HG03558 (cell line): ENCODE measurements around the gene WRAP73.

ENCODE experiments used
- ATAC-seq: cut with Tn5 transposase; IDR thresholded peaks from one replicate; pipeline ENCODE4 v1.9.1; 2021; ENCODE audit warnings: moderate number of reproducible peaks; ENCODE audit not compliant: unreplicated experiment; ENCODE audit errors: extremely low read depth

WRAP73 gene

GRCh38 chr1:3683197-3683596 lies 33.3 kb upstream of the WRAP73 start:
- ATAC-seq, result no peak

- ATAC-seq, result no peak
Observed at GRCh38 chr1:3681898-3682806, 32.2 kb upstream of the WRAP73 start.

- no peak for ATAC-seq
Observed at GRCh38 chr1:3681231-3681897, 31.5 kb upstream of the WRAP73 start.

- ATAC-seq, result no peak
Observed at GRCh38 chr1:3680488-3681230, 30.8 kb upstream of the WRAP73 start.

- no peak for ATAC-seq
Observed at GRCh38 chr1:3679799-3680453, 30.0 kb upstream of the WRAP73 start.

- no peak for ATAC-seq
Observed at GRCh38 chr1:3679098-3679555, 29.2 kb upstream of the WRAP73 start.

GRCh38 chr1:3678361-3679097 lies 28.6 kb upstream of the WRAP73 start:
- no peak for ATAC-seq

- ATAC-seq, result no peak
Observed at GRCh38 chr1:3677484-3677883, 27.6 kb upstream of the WRAP73 start.

GRCh38 chr1:3676581-3677470 lies 26.9 kb upstream of the WRAP73 start:
- peak; percentile 59 for ATAC-seq

- ATAC-seq, result no peak
Observed at GRCh38 chr1:3675436-3675835, 25.5 kb upstream of the WRAP73 start.

- ATAC-seq, result no peak
Observed at GRCh38 chr1:3674100-3675094, 24.5 kb upstream of the WRAP73 start.

GRCh38 chr1:3673381-3674099 lies 23.6 kb upstream of the WRAP73 start:
- ATAC-seq, result no peak

GRCh38 chr1:3672971-3673361 lies 23.1 kb upstream of the WRAP73 start:
- ATAC-seq, result no peak

- ATAC-seq, result no peak
Observed at GRCh38 chr1:3672231-3672970, 22.5 kb upstream of the WRAP73 start.

- no peak for ATAC-seq
Observed at GRCh38 chr1:3671371-3672180, 21.7 kb upstream of the WRAP73 start.
